ENCODE results near the gene RPSA. TPM values are rescaled to one million over a fixed set of nuclear protein-coding genes. Genes with fewer than 3 reads are reported as not detected.

RPSA gene
- total and polyA plus RNA-seq, 9 of the 15 experiments (the other 6 are each of a cell fraction or from before 2014, with no cell fraction given) = 2,290 to 4,272 (median 2,730) TPM

DNA sequence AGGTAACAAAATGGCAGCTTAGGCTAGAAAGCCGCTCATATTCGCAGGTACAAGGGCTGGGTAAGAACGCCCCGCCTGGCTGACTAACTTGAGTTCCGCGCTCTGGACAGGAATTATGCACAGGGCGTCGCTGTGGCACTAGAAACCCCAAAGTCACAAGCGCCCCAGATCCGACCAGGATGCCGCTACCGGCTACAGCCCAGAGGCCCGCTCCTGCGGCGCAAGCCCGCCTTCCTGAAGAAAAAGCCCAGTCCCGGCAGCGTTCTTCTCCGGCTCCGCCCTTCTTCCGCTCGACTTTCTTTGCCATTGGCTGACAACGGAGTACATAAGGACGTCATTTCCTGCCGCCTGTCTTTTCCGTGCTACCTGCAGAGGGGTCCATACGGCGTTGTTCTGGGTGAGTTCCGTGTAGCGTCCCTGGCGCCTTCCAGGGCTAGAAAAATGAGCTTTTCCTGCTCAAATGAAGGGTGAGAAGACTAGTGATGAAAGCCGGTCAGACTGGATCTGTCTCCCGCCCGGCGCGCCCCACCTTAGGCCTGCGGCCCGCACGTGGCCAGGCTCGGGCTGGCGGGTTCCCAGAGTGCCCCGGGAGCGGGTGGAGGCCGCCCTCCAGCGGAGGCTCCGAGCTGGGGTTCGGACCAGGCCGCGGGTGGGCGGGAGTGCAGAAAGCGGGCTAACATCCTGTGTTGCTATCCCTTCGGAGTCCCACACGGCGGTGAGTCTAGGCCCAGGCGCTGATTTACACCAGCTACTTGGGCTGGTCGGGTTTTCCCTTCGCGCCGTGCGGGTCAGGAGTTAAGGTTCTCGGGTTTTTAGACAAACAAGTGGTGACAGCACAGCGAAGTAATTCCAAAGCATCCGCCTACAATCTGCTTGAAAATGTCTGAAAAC, at the start of gene RPSA (continued):
- peak; percentile 94 to 100 for TF ChIP-seq HDAC1 (IDR thresholded peaks at IDR 0.05)
- TF ChIP-seq STAG1 (CRISPR knock-in tag; IDR thresholded peaks at IDR 0.05; ENCODE audit: borderline replicate concordance) = no peak
- TF ChIP-seq U2AF1 (optimal IDR thresholded peaks at IDR 0.05; ENCODE audit: low read depth, low read length) = no peak
- peak; percentile 83 for TF ChIP-seq NFIC (IDR thresholded peaks at IDR 0.05)
- TF ChIP-seq ZNF75A (CRISPR knock-in tag; IDR thresholded peaks at IDR 0.05) = 0 out of 2 replicates have a peak, but pooled peaks have one; percentile 23
- TF ChIP-seq NR2C1 (IDR thresholded peaks at IDR 0.05) = peak; percentile 50; the same call in 1 of the 2 replicates
- peak; percentile 60; the same call in 1 of the 2 replicates for TF ChIP-seq NR2C1 (tag; IDR thresholded peaks at IDR 0.05)
- TF ChIP-seq POLR3A (IDR thresholded peaks at IDR 0.05; ENCODE audit: borderline replicate concordance, extremely low read depth, insufficient read depth, insufficient read length) = no peak
- TF ChIP-seq, protein P1, sequence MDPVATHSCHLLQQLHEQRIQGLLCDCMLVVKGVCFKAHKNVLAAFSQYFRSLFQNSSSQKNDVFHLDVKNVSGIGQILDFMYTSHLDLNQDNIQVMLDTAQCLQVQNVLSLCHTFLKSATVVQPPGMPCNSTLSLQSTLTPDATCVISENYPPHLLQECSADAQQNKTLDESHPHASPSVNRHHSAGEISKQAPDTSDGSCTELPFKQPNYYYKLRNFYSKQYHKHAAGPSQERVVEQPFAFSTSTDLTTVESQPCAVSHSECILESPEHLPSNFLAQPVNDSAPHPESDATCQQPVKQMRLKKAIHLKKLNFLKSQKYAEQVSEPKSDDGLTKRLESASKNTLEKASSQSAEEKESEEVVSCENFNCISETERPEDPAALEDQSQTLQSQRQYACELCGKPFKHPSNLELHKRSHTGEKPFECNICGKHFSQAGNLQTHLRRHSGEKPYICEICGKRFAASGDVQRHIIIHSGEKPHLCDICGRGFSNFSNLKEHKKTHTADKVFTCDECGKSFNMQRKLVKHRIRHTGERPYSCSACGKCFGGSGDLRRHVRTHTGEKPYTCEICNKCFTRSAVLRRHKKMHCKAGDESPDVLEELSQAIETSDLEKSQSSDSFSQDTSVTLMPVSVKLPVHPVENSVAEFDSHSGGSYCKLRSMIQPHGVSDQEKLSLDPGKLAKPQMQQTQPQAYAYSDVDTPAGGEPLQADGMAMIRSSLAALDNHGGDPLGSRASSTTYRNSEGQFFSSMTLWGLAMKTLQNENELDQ (CRISPR knock-in tag; IDR thresholded peaks at IDR 0.05; ENCODE audit: borderline replicate concordance) = peak; percentile 88; the same call in 1 of the 2 replicates
- TF ChIP-seq, protein P2, sequence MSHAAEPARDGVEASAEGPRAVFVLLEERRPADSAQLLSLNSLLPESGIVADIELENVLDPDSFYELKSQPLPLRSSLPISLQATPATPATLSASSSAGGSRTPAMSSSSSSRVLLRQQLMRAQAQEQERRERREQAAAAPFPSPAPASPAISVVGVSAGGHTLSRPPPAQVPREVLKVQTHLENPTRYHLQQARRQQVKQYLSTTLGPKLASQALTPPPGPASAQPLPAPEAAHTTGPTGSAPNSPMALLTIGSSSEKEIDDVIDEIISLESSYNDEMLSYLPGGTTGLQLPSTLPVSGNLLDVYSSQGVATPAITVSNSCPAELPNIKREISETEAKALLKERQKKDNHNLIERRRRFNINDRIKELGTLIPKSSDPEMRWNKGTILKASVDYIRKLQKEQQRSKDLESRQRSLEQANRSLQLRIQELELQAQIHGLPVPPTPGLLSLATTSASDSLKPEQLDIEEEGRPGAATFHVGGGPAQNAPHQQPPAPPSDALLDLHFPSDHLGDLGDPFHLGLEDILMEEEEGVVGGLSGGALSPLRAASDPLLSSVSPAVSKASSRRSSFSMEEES (CRISPR knock-in tag; IDR thresholded peaks at IDR 0.05) = peak; percentile 9; the same call in 1 of the 2 replicates
- TF ChIP-seq SUPT5H (IDR thresholded peaks at IDR 0.05) = peak; percentile 100
- TF ChIP-seq MCM3 (IDR thresholded peaks at IDR 0.05) = no peak
- TF ChIP-seq LCOR (CRISPR knock-in tag; IDR thresholded peaks at IDR 0.05) = peak; percentile 89
- TF ChIP-seq ZNF263 (CRISPR knock-in tag; IDR thresholded peaks at IDR 0.05; ENCODE audit: borderline replicate concordance) = peak; percentile 43; the same call in 1 of the 2 replicates
- no peak for TF ChIP-seq ZNF408 (CRISPR knock-in tag; IDR thresholded peaks at IDR 0.05; ENCODE audit: low read depth)
- peak; percentile 99 for TF ChIP-seq TAF1 (IDR thresholded peaks at IDR 0.05; ENCODE audit: control insufficient read depth, extremely low read depth, insufficient read depth, low read length, severe bottlenecking)
- TF ChIP-seq SFPQ (IDR thresholded peaks at IDR 0.05; ENCODE audit: low read depth, low read length) = no peak
- TF ChIP-seq ZNF41 (CRISPR knock-in tag; conservative IDR thresholded peaks at IDR 0.05) = no peak
- no peak for TF ChIP-seq IRF2 (CRISPR knock-in tag; IDR thresholded peaks at IDR 0.05)
- TF ChIP-seq PHB2 (IDR thresholded peaks at IDR 0.05; ENCODE audit: low read depth) = no peak
- TF ChIP-seq ZNF445 (CRISPR knock-in tag; IDR thresholded peaks at IDR 0.05; ENCODE audit: low read depth) = no peak
- TF ChIP-seq ETV1 (tag; conservative IDR thresholded peaks at IDR 0.05; ENCODE audit: low read depth) = peak; percentile 73; the same call in 1 of the 2 replicates
- no peak for TF ChIP-seq SMAD2 (IDR thresholded peaks at IDR 0.05; ENCODE audit: low read depth, low read length)
